Erythroblast (primary cell): ENCODE results near the gene CSRP1.

ENCODE experiments used
- GATA1 ChIP-seq: IDR thresholded peaks from 2 replicates; pipeline ENCODE4 v1.6.1; 2011; ENCODE audit warnings: low read depth, mild to moderate bottlenecking, control low read depth, low read length, moderate library complexity
- POLR2A ChIP-seq: IDR thresholded peaks from 2 replicates; pipeline ENCODE4 v1.6.1; 2011; ENCODE audit warnings: mild to moderate bottlenecking, low read length

DNA sequence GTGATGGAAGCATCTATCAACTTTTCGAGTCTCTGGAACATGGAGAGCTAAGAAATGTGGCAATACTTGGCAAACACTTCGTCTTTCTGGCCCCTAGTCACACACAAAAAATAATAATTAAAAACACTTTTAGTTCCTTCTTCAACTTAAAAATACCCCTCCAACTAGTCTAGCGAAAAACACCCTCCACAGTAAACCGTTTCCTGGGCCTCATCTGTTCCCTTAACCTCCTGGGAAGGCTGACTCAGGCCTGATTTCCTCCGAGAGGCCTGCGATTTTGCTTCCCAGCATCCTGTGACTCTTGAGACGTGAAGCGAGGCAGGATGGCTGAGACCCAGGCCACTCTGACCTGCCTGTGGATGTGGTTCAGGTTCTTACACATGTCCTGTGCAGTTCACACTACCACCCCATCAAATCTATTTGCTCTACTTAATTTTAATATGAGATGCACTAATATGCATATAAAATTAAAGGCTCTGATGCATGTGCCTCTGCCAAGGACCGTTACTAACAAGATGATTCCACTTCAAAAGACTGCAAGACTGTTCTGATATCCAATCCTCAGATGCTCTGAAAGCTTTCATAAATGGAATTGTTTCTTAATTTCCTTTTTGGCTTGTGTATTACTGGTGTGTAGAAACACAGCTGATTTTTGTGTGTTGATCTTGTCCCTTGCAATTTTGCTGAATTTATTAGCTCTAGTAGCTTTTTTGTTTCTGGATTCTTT is 35.5 kb upstream of the CSRP1 start:
- TF ChIP-seq POLR2A (no peak), GATA1 (no peak)
